Upper lobe of left lung (tissue), 4 donors: ENCODE data around the gene RASGRF2.

ENCODE experiments used
- CTCF ChIP-seq, 6 experiments: fragments of 450-650 bp in 4 of 6; fragments of 200-600 bp in 2 of 6; sonication (generic) in 2 of 6; IDR thresholded peaks; one replicate each; pipeline ENCODE4 v1.5.1; 2016 to 2019; ENCODE audit warnings: antibody characterized with exemption in 6 of 6
- EP300 ChIP-seq, 4 donors: sonication (generic); formaldehyde crosslinking; IDR thresholded peaks; one replicate each; pipeline ENCODE4 v1.5.1; 2017; ENCODE audit warnings: antibody characterized with exemption in 4 of 4, control low read depth in 2 of 4
- POLR2A ChIP-seq, 4 donors: fragments of 450-650 bp; IDR thresholded peaks; one replicate each; pipeline ENCODE4 v1.5.1; 2016 to 2017; ENCODE audit warnings: antibody characterized with exemption in 4 of 4, mild to moderate bottlenecking in 2 of 4

- TF ChIP-seq CTCF (IDR thresholded peaks at IDR 0.05) (no peak), EP300 (IDR thresholded peaks at IDR 0.05) (no peak), POLR2A (IDR thresholded peaks at IDR 0.05) (no peak)
Observed at GRCh38 chr5:80976985-80977384, 16.8 kb downstream of the RASGRF2 start.
